ENCODE data around the gene PFDN6. TPM values are rescaled to one million over a fixed set of nuclear protein-coding genes. Genes with fewer than 3 reads are reported as not detected.

The PFDN6 gene
- total and polyA plus RNA-seq, 9 of the 15 experiments (the other 6 are each of a cell fraction or from before 2014, with no cell fraction given), result 6.8 to 475 (median 216) TPM

DNA sequence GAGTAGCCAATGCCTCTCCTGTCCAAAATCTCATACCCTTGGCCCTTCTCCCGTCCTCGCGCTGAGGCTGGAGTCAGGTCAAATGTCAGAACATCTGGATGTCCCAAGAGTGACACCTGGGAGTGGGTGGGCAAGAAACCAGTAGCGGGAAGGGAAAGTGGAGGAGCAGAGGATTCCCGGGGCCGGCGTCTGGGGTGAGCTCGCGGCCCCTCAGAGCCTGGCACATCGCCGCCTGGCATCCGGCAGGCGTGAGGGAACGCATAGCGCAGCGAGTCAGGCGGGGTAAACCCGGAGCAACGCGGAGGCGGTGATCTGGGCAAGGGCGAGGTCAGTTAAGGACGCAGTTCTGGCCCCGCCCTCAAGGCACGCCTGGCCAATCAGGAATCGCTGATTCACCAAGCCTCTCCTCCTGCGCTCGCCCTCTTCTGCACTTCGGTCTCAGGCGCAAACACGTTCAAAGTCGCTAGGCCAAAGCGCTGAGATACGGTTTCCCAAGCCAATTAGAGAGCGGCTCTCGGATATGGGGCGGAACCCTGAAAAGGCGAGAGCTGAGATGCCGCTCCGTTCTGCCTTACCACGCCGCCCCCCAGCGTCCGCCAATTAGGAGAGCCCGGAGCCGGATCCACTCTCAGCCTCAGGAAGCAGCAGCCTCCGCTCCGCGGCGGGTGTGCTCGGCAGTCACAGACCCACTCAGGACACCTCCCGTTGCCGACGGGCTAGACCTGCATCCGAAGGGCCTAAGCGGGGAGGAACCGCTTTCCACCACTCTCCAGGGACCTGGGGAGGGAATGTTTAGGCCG lies 40.3 kb upstream of the PFDN6 start (continued):
- TF ChIP-seq BMI1 (IDR thresholded peaks at IDR 0.05; ENCODE audit: low read length) (no peak), ARHGAP35 (IDR thresholded peaks at IDR 0.05; ENCODE audit: partially characterized antibody) (no peak), HDAC8 (tag; IDR thresholded peaks at IDR 0.05) (peak; percentile 69; the same call in 1 of the 2 replicates), FOXJ3 (CRISPR knock-in tag; IDR thresholded peaks at IDR 0.05) (no peak), ZNF143 (CRISPR knock-in tag; IDR thresholded peaks at IDR 0.05) (no peak), MEF2D (tag; conservative IDR thresholded peaks at IDR 0.05; ENCODE audit: low read depth) (no peak), TCF7L2 (IDR thresholded peaks at IDR 0.05; ENCODE audit: low read depth, low read length) (no peak), NONO (IDR thresholded peaks at IDR 0.05; ENCODE audit: low read depth in 2 of 2, low read length in 1 of 2) (0 out of 4 replicates have a peak, but pooled peaks of 1 of the 2 experiments have one; percentile 31), NFE2L1 (tag; IDR thresholded peaks at IDR 0.05; ENCODE audit: borderline replicate concordance, low read depth) (no peak), CEBPG (CRISPR knock-in tag; IDR thresholded peaks at IDR 0.05) (peak; percentile 27; the same call in 1 of the 2 replicates), CEBPG (tag; conservative IDR thresholded peaks at IDR 0.05 in 1 of 2, IDR thresholded peaks at IDR 0.05 in 1 of 2) (no peak), PRPF4 (IDR thresholded peaks at IDR 0.05; ENCODE audit: insufficient read depth, low read depth, low read length, poor library complexity, severe bottlenecking) (no peak), MIER1 (IDR thresholded peaks at IDR 0.05; ENCODE audit: low read depth) (no peak), GABPA (tag; conservative IDR thresholded peaks at IDR 0.05; ENCODE audit: low read depth) (peak; percentile 18)
- TF ChIP-seq, protein P1, sequence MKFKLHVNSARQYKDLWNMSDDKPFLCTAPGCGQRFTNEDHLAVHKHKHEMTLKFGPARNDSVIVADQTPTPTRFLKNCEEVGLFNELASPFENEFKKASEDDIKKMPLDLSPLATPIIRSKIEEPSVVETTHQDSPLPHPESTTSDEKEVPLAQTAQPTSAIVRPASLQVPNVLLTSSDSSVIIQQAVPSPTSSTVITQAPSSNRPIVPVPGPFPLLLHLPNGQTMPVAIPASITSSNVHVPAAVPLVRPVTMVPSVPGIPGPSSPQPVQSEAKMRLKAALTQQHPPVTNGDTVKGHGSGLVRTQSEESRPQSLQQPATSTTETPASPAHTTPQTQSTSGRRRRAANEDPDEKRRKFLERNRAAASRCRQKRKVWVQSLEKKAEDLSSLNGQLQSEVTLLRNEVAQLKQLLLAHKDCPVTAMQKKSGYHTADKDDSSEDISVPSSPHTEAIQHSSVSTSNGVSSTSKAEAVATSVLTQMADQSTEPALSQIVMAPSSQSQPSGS (CRISPR knock-in tag; IDR thresholded peaks at IDR 0.05), result no peak
- TF ChIP-seq, protein P2, sequence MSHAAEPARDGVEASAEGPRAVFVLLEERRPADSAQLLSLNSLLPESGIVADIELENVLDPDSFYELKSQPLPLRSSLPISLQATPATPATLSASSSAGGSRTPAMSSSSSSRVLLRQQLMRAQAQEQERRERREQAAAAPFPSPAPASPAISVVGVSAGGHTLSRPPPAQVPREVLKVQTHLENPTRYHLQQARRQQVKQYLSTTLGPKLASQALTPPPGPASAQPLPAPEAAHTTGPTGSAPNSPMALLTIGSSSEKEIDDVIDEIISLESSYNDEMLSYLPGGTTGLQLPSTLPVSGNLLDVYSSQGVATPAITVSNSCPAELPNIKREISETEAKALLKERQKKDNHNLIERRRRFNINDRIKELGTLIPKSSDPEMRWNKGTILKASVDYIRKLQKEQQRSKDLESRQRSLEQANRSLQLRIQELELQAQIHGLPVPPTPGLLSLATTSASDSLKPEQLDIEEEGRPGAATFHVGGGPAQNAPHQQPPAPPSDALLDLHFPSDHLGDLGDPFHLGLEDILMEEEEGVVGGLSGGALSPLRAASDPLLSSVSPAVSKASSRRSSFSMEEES (CRISPR knock-in tag; IDR thresholded peaks at IDR 0.05), result no peak
- TF ChIP-seq, protein P3, sequence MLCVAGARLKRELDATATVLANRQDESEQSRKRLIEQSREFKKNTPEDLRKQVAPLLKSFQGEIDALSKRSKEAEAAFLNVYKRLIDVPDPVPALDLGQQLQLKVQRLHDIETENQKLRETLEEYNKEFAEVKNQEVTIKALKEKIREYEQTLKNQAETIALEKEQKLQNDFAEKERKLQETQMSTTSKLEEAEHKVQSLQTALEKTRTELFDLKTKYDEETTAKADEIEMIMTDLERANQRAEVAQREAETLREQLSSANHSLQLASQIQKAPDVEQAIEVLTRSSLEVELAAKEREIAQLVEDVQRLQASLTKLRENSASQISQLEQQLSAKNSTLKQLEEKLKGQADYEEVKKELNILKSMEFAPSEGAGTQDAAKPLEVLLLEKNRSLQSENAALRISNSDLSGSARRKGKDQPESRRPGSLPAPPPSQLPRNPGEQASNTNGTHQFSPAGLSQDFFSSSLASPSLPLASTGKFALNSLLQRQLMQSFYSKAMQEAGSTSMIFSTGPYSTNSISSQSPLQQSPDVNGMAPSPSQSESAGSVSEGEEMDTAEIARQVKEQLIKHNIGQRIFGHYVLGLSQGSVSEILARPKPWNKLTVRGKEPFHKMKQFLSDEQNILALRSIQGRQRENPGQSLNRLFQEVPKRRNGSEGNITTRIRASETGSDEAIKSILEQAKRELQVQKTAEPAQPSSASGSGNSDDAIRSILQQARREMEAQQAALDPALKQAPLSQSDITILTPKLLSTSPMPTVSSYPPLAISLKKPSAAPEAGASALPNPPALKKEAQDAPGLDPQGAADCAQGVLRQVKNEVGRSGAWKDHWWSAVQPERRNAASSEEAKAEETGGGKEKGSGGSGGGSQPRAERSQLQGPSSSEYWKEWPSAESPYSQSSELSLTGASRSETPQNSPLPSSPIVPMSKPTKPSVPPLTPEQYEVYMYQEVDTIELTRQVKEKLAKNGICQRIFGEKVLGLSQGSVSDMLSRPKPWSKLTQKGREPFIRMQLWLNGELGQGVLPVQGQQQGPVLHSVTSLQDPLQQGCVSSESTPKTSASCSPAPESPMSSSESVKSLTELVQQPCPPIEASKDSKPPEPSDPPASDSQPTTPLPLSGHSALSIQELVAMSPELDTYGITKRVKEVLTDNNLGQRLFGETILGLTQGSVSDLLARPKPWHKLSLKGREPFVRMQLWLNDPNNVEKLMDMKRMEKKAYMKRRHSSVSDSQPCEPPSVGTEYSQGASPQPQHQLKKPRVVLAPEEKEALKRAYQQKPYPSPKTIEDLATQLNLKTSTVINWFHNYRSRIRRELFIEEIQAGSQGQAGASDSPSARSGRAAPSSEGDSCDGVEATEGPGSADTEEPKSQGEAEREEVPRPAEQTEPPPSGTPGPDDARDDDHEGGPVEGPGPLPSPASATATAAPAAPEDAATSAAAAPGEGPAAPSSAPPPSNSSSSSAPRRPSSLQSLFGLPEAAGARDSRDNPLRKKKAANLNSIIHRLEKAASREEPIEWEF (CRISPR knock-in tag; IDR thresholded peaks at IDR 0.05), result no peak
- TF ChIP-seq, protein P4, sequence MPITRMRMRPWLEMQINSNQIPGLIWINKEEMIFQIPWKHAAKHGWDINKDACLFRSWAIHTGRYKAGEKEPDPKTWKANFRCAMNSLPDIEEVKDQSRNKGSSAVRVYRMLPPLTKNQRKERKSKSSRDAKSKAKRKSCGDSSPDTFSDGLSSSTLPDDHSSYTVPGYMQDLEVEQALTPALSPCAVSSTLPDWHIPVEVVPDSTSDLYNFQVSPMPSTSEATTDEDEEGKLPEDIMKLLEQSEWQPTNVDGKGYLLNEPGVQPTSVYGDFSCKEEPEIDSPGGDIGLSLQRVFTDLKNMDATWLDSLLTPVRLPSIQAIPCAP (CRISPR knock-in tag; IDR thresholded peaks at IDR 0.05; ENCODE audit: borderline replicate concordance), result no peak

Data from K562 (cell line).